Measurements from ENCODE around the gene SLC7A8. TPM values are rescaled to one million over a fixed set of nuclear protein-coding genes. Genes with fewer than 3 reads are reported as not detected.

Gene SLC7A8
- total RNA-seq, 1 experiment from 2014 or later, result 77.9 TPM

- Histone ChIP-seq H3T11ph (ENCODE audit: low read length) (no peak overlapping the region), H2BK5ac (ENCODE audit: insufficient read length, low read length) (no peak overlapping the region), H3K23me2 (ENCODE audit: insufficient read length, low read depth, low read length, poor library complexity, severe bottlenecking) (peaks cover 6% of the 10 kb centered on the region), H2BK120ac (ENCODE audit: low read depth, low read length, poor library complexity, severe bottlenecking) (no peak overlapping the region), H3K27ac (ENCODE audit: insufficient read length, low read depth, low read length) (no peak overlapping the region), H3K14ac (ENCODE audit: insufficient read depth, low read length) (no peak overlapping the region), H2BK15ac (ENCODE audit: low read depth, low read length) (no peak overlapping the region), H2AFZ (ENCODE audit: low read length) (no peak overlapping the region), H3K9me3 (ENCODE audit: control insufficient read depth, low read depth, low read length) (no peaks in the 10 kb centered on the region), H3K4me2 (ENCODE audit: insufficient read depth, insufficient read length, low read length) (no peak overlapping the region), H3K79me1 (ENCODE audit: insufficient read depth, low read depth, low read length, poor library complexity, severe bottlenecking) (peaks cover 3% of the 10 kb centered on the region), H4K8ac (replicated peaks; ENCODE audit: insufficient read length, low read depth, low read length) (no peak overlapping the region), H3K23ac (ENCODE audit: insufficient read length, low read depth, low read length) (no peak overlapping the region), H3K27me3 (ENCODE audit: insufficient read depth, low read length) (no peaks in the 10 kb centered on the region), H4K20me1 (ENCODE audit: control insufficient read depth, insufficient read depth, insufficient read length) (no peaks in the 10 kb centered on the region), H3K79me2 (ENCODE audit: insufficient read depth, low read length) (peaks cover 16% of the 10 kb centered on the region), H2BK20ac (ENCODE audit: low read depth, low read length, poor library complexity, severe bottlenecking) (no peak overlapping the region), H3K4ac (ENCODE audit: low read depth, low read length) (no peak overlapping the region), H4K91ac (ENCODE audit: insufficient read length, low read depth, low read length) (no peak overlapping the region), H3K9ac (ENCODE audit: extremely low read depth, insufficient read length, low read length) (no peak overlapping the region), H3K18ac (ENCODE audit: insufficient read length, low read depth, low read length) (no peak overlapping the region), H3K56ac (ENCODE audit: insufficient read length, low read depth, low read length) (no peak overlapping the region), H2BK12ac (ENCODE audit: insufficient read length, low read depth, low read length) (no peak overlapping the region), H3K4me1 (ENCODE audit: insufficient read depth, low read length) (peaks cover 2% of the 10 kb centered on the region; the same call in 1 of the 2 replicates), H2AK5ac (ENCODE audit: insufficient read length, low read length) (no peak overlapping the region), H4K5ac (ENCODE audit: insufficient read length, low read depth, low read length) (no peak overlapping the region)
- no peak for DNase-seq
- Mint-ChIP-seq H3K27ac (no peak overlapping the region), H3K36me3 (ENCODE audit: insufficient read depth in 1 of 3, low read depth in 3 of 3) (peaks cover 37 to 62% (median 60%) of the 10 kb centered on the region in 3 experiments; a peak in 6 of 7 replicates), H3K4me1 (peaks cover 7 to 13% of the 10 kb centered on the region in 2 experiments), H3K9me3 (no peaks in the 10 kb centered on the region), H3K4me3 (no peak overlapping the region), H3K27me3 (ENCODE audit: low read depth) (no peaks in the 10 kb centered on the region)
- TF ChIP-seq CTCF (conservative IDR thresholded peaks at IDR 0.05), result no peak
- no CpG with 5 or more reads among the region's 12 CpGs for WGBS (ENCODE audit: extremely low coverage, insufficient read length, low lambda C conversion rate)
Measured at GRCh38 chr14:23091294-23092225, 91.9 kb downstream of the SLC7A8 start.

Data from H9 (cell line).